T-cell (primary cell): ENCODE results near the gene ANKRD33B. TPM values are rescaled to one million over a fixed set of nuclear protein-coding genes. Genes with fewer than 3 reads are reported as not detected.

Experiments used
- ATAC-seq, 4 experiments: fragments of 200-7000 bp in 3 of 4; fragments of 150-1000 bp in 1 of 4; cut with Tn5 transposase; replicated peaks in 1 of 4; 1 replicate in 3 of 4; 2 replicates in 1 of 4; pipeline ENCODE4 v1.10.0; 2021; ENCODE audit warnings: moderate library complexity in 3 of 4, mild to moderate bottlenecking in 2 of 4, moderate number of reproducible peaks in 1 of 4
- CTCF ChIA-PET, 2 donors: fragments of 300-600 bp; sonication (Branson Sonifier 250); formaldehyde crosslinking; loops; one replicate each; lab custom pipeline; 2022; ENCODE audit warnings: antibody characterized with exemption in 2 of 2; lab: Charles Lee
- POLR2A ChIA-PET, 2 donors: fragments of 300-600 bp; sonication (Branson Sonifier 250); formaldehyde crosslinking; loops; one replicate each; lab custom pipeline; 2022; ENCODE audit warnings: antibody characterized with exemption in 2 of 2; lab: Charles Lee
- DNase-seq, 35 experiments: peaks; one replicate each; pipeline versions ENCODE4 v3.0.0 to v3.0.0-alpha.2; 2013 to 2023
- H3K27ac ChIP-seq: one replicate; pipeline ENCODE4 v1.5.1; 2013; ENCODE audit warnings: low read length
- H3K27me3 ChIP-seq, 2 experiments: replicated peaks in 1 of 2; 1 replicate in 1 of 2; 2 replicates in 1 of 2; pipeline versions ENCODE4 v1.6.1 to v1.7.0; 2013; ENCODE audit warnings: low read length in 1 of 2, mixed read lengths in 1 of 2; ENCODE audit not compliant: control insufficient read depth in 2 of 2, insufficient read depth in 2 of 2; ENCODE audit errors: extremely low read depth in 1 of 2
- H3K36me3 ChIP-seq, 2 donors: 1 replicate in 1 of 2; 2 replicates in 1 of 2; pipeline versions ENCODE4 v1.6.1 to v1.7.0; 2013; ENCODE audit warnings: low read length in 1 of 2; ENCODE audit not compliant: control insufficient read depth in 2 of 2, insufficient read depth in 1 of 2; ENCODE audit errors: extremely low read depth in 1 of 2
- H3K4me1 ChIP-seq, 2 experiments: 1 replicate in 1 of 2; 2 replicates in 1 of 2; pipeline versions ENCODE4 v1.6.1 to v1.7.0; 2013; ENCODE audit warnings: low read length in 2 of 2, mixed read lengths in 1 of 2; ENCODE audit not compliant: insufficient read depth in 2 of 2, control insufficient read depth in 1 of 2; ENCODE audit errors: extremely low read depth in 1 of 2
- H3K4me3 ChIP-seq, 2 donors: 1 replicate in 1 of 2; 2 replicates in 1 of 2; pipeline versions ENCODE4 v1.5.1 to v1.7.0; 2013; ENCODE audit warnings: mild to moderate bottlenecking in 2 of 2, low read length in 1 of 2, moderate library complexity in 1 of 2; ENCODE audit not compliant: control insufficient read depth in 1 of 2; ENCODE audit errors: extremely low read depth in 1 of 2
- H3K9me3 ChIP-seq: 2 replicates; pipeline ENCODE4 v1.7.0; 2013
- H3K27ac Mint-ChIP-seq, 2 donors: one replicate each; pipeline ENCODE4 v1.8.0; 2020 to 2021; ENCODE audit warnings: mild to moderate bottlenecking in 2 of 2, mixed read lengths in 2 of 2
- H3K27me3 Mint-ChIP-seq, 2 donors: one replicate each; pipeline ENCODE4 v1.8.0; 2021 to 2022; ENCODE audit warnings: mixed read lengths in 2 of 2
- H3K36me3 Mint-ChIP-seq: one replicate; pipeline ENCODE4 v1.8.0; 2021; ENCODE audit warnings: mixed read lengths
- H3K4me1 Mint-ChIP-seq, 3 donors: one replicate each; pipeline ENCODE4 v1.8.0; 2020 to 2022; ENCODE audit warnings: mixed read lengths in 3 of 3, mild to moderate bottlenecking in 1 of 3
- H3K4me3 Mint-ChIP-seq, 3 donors: one replicate each; pipeline ENCODE4 v1.8.0; 2020 to 2022; ENCODE audit warnings: mild to moderate bottlenecking in 3 of 3, mixed read lengths in 3 of 3, moderate library complexity in 3 of 3
- H3K9me3 Mint-ChIP-seq, 3 donors: one replicate each; pipeline ENCODE4 v1.8.0; 2020 to 2022; ENCODE audit warnings: mixed read lengths in 3 of 3
- WGBS: methylation state at CpG from one replicate; pipeline ENCODE4 v1.1.5; 2013; ENCODE audit warnings: missing lambda C conversion rate; ENCODE audit not compliant: insufficient coverage; 5-methylcytosine and 5-hydroxymethylcytosine counted together
- total RNA-seq, 35 experiments: library from RNA in 6 of 35; stranded (reverse) in 6 of 35; fragments of 120-200 nt in 1 of 35; gene quantifications; one replicate each; pipeline versions ENCODE4 v1.2.1 to v1.2.4 and lab custom pipeline; 2013 to 2026

Gene ANKRD33B
- total RNA-seq, 5 donors from 2014 or later (not counting 1 experiment from before 2014, with no cell fraction given) = 1.0 to 4.1 (median 2.4) TPM

- Mint-ChIP-seq H3K36me3 (no peaks in the 10 kb centered on the region), H3K4me3 (no peak overlapping the region), H3K27ac (no peak overlapping the region), H3K4me1 (no peaks in the 10 kb centered on the region), H3K9me3 (no peaks in the 10 kb centered on the region), H3K27me3 (peaks cover 0 to 3% of the 10 kb centered on the region in 2 donors)
- no peaks in the 10 kb centered on the region for H3K36me3 ChIP-seq
- no peak overlapping the region for H3K27ac ChIP-seq
- 85% methylated on average over 4 of the region's 6 CpGs for WGBS
- POLR2A ChIA-PET = no interaction called here
- H3K4me1 ChIP-seq = no peaks in the 10 kb centered on the region
- ATAC-seq (no peak), DNase-seq (no peak)
- H3K9me3 ChIP-seq = no peaks in the 10 kb centered on the region
- CTCF ChIA-PET = no interaction called here
- H3K4me3 ChIP-seq = no peak overlapping the region
- H3K27me3 ChIP-seq = peaks cover 0 to 14% of the 10 kb centered on the region in 2 experiments
Observed at GRCh38 chr5:10667431-10668057, 103.7 kb downstream of the ANKRD33B start.

DNA sequence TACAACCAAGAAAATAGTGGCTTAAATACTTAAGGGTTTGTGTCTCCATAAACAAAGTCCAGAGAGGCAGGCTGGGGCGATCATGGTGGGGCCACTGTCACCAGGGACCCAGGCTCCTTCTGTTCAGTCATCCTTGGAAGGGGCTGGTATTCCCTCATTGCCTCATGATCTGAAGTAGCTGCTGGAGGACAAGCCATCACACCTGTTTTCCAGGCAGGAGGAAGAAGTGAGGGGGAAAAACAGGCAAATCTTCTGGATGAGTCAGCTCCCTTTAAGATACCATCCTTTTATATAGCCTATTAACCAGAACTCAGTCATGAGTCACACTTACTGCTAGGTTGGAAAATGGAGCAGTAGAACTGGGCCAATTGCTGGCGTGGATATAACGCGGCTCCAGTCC is 104.8 kb downstream of the ANKRD33B start:
- peaks cover 0 to 3% of the 10 kb centered on the region in 2 donors for H3K27me3 Mint-ChIP-seq
- Histone ChIP-seq H3K4me1 (no peaks in the 10 kb centered on the region), H3K36me3 (no peaks in the 10 kb centered on the region), H3K4me3 (no peak overlapping the region), H3K27ac (no peak overlapping the region), H3K9me3 (no peaks in the 10 kb centered on the region), H3K27me3 (peaks cover 0 to 4% of the 10 kb centered on the region in 2 experiments)
- ChIA-PET POLR2A (no interaction called here), CTCF (no interaction called here)
- WGBS = 96% methylated on average over 4 of the region's 4 CpGs
- no peak overlapping the region for H3K27ac Mint-ChIP-seq
- H3K36me3 Mint-ChIP-seq = no peaks in the 10 kb centered on the region
- H3K4me1 Mint-ChIP-seq = no peaks in the 10 kb centered on the region
- ATAC-seq = no peak
- no peaks in the 10 kb centered on the region for H3K9me3 Mint-ChIP-seq
- H3K4me3 Mint-ChIP-seq = no peak overlapping the region
- no peak for DNase-seq

DNA sequence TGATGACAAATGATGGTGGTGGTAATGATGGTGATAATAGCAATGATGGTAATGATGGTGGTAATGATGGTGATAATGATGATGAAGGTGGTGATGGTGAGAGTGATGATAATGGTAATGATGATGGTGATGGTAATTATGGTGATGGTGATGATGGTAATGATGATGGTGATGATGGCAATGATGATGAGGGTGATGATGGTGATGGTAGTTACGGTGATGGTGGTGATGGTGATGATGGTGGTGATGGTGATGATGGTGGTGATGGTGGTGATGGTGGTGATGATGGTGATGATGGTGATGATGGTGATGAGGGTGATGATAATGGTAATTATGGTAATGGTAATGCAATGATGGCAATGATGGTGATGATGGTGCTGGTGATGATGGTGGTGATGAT is 106.1 kb downstream of the ANKRD33B start:
- WGBS = 14% methylated on average over 1 of the region's 1 CpG
- CTCF ChIA-PET = interaction anchor here in 1 of 2 donors (0.6 kb wide), 1 partner anchor 11 kb away, joined by 3 read pairs; no protein-coding TSS in a partner anchor
- H3K4me3 ChIP-seq = no peak overlapping the region
- H3K27ac Mint-ChIP-seq = no peak overlapping the region
- H3K36me3 ChIP-seq = no peaks in the 10 kb centered on the region
- no peak for DNase-seq
- no peaks in the 10 kb centered on the region for H3K9me3 ChIP-seq
- H3K27me3 ChIP-seq = peaks cover 0 to 2% of the 10 kb centered on the region in 2 experiments
- no peaks in the 10 kb centered on the region for H3K36me3 Mint-ChIP-seq
- no peaks in the 10 kb centered on the region for H3K4me1 Mint-ChIP-seq
- no peak for ATAC-seq
- H3K4me3 Mint-ChIP-seq = no peak overlapping the region
- H3K4me1 ChIP-seq = no peaks in the 10 kb centered on the region
- POLR2A ChIA-PET = no interaction called here
- H3K9me3 Mint-ChIP-seq = no peaks in the 10 kb centered on the region
- no peaks in the 10 kb centered on the region for H3K27me3 Mint-ChIP-seq
- no peak overlapping the region for H3K27ac ChIP-seq

GRCh38 chr5:10671041-10672008 is 107.5 kb downstream of the ANKRD33B start:
- Mint-ChIP-seq H3K4me1 (no peaks in the 10 kb centered on the region), H3K9me3 (peaks cover 0 to 5% (median 0%) of the 10 kb centered on the region in 3 donors), H3K36me3 (no peaks in the 10 kb centered on the region), H3K27ac (no peak overlapping the region), H3K4me3 (no peak overlapping the region), H3K27me3 (no peaks in the 10 kb centered on the region)
- Histone ChIP-seq H3K4me3 (no peak overlapping the region), H3K36me3 (no peaks in the 10 kb centered on the region), H3K27me3 (no peaks in the 10 kb centered on the region), H3K27ac (no peak overlapping the region), H3K4me1 (no peaks in the 10 kb centered on the region), H3K9me3 (no peaks in the 10 kb centered on the region)
- no peak for DNase-seq
- ChIA-PET POLR2A (interaction anchor here in 1 of 2 donors (0.6 kb wide), 1 partner anchor 713 kb away, joined by 3 read pairs; no protein-coding TSS in a partner anchor), CTCF (interaction anchor here in 1 of 2 donors (0.6 kb wide), 1 partner anchor 360 kb away, joined by 4 read pairs; no protein-coding TSS in a partner anchor)
- no peak for ATAC-seq
- 82% methylated on average over 7 of the region's 14 CpGs for WGBS

DNA sequence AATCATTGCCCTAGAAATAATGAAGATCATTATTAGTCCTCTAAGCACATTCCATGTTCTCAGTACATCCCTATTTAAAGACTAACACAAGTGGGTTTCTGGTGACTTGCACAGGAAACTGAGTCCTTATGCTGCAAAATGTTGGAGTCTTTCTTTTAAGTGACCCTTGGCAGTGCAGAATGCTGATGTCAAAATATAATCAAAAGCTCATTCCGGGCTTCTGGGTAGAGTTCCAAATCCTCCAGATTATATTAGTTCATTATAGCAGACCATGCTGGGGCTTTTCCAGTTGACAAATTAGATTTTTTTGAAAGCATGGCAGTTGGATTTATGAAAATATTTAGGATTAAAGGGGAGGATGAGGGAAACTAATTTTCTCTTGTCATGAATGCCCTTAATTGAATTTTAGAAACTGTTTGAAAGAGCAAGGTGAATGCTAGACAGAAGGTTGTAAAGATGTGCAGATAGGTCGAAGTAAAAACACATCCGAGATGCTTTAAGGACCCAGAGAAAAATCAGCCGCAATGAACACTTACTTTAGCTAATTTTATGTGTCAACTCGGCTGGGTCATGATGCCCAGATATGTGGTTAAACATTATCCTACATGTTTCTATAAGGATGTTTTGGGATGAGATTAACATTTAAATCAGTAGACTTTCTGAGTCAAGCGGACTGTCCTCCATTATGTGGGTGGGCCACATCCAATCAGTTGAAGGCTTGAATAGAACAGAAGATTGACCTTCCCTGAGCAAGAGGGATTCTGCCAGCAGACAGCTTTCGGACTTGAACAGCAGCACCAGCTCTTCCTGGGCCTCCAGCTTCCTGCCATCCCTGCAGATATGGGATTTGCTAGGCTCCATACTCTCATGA is 108.5 kb downstream of the ANKRD33B start:
- Histone ChIP-seq H3K4me3 (no peak overlapping the region), H3K9me3 (no peaks in the 10 kb centered on the region), H3K4me1 (no peaks in the 10 kb centered on the region), H3K27me3 (no peaks in the 10 kb centered on the region), H3K27ac (no peak overlapping the region), H3K36me3 (no peaks in the 10 kb centered on the region)
- H3K27me3 Mint-ChIP-seq = no peaks in the 10 kb centered on the region
- no peak for DNase-seq
- H3K27ac Mint-ChIP-seq = no peak overlapping the region
- peaks cover 6 to 9% (median 7%) of the 10 kb centered on the region in 3 donors for H3K9me3 Mint-ChIP-seq
- peaks cover 9% of the 10 kb centered on the region for H3K36me3 Mint-ChIP-seq
- no peak for ATAC-seq
- no peaks in the 10 kb centered on the region for H3K4me1 Mint-ChIP-seq
- CTCF ChIA-PET = no interaction called here
- POLR2A ChIA-PET = no interaction called here
- 100% methylated on average over 2 of the region's 7 CpGs for WGBS
- no peak overlapping the region for H3K4me3 Mint-ChIP-seq

- no peak overlapping the region for H3K4me3 ChIP-seq
- H3K9me3 Mint-ChIP-seq = peaks cover 12 to 14% (median 13%) of the 10 kb centered on the region in 3 donors
Observed at GRCh38 chr5:10673017-10673389, 109.1 kb downstream of the ANKRD33B start.

More at GRCh38 chr5:10673017-10673389, 109.1 kb downstream of the ANKRD33B start:
- Histone ChIP-seq H3K9me3 (no peaks in the 10 kb centered on the region), H3K4me1 (no peaks in the 10 kb centered on the region), H3K36me3 (peaks cover 0 to 2% of the 10 kb centered on the region in 2 donors), H3K27me3 (no peaks in the 10 kb centered on the region), H3K27ac (no peak overlapping the region)
- H3K27me3 Mint-ChIP-seq = no peaks in the 10 kb centered on the region
- 71% methylated on average over 1 of the region's 8 CpGs for WGBS
- no peak overlapping the region for H3K4me3 Mint-ChIP-seq
- H3K36me3 Mint-ChIP-seq = peaks cover 15% of the 10 kb centered on the region
- ATAC-seq (no peak), DNase-seq (no peak)
- H3K4me1 Mint-ChIP-seq = no peaks in the 10 kb centered on the region
- ChIA-PET CTCF (no interaction called here), POLR2A (no interaction called here)
- no peak overlapping the region for H3K27ac Mint-ChIP-seq
